ENCODE results near the gene PRKCB.

PRKCB gene

GRCh38 chr16:23959072-23959751 lies 123.4 kb downstream of the PRKCB start:
- H3K4me1 ChIP-seq (ENCODE audit: control insufficient read depth in 5 of 5, insufficient read depth in 5 of 5, low read length in 5 of 5), result peaks cover 0 to 3% (median 0%) of the 10 kb centered on the region in 5 donors
- no peak overlapping the region for H3K27ac ChIP-seq (ENCODE audit: low read depth, low read length)

GRCh38 chr16:23959752-23960072 lies 123.9 kb downstream of the PRKCB start:
- Histone ChIP-seq H3K9ac (ENCODE audit: low read length in 5 of 5) (no peak overlapping the region), H3K36me3 (ENCODE audit: control insufficient read depth in 5 of 5, insufficient read depth in 5 of 5, low read length in 5 of 5) (no peaks in the 10 kb centered on the region), H3K4me1 (ENCODE audit: control insufficient read depth in 5 of 5, insufficient read depth in 5 of 5, low read length in 5 of 5) (peaks cover 0 to 3% (median 0%) of the 10 kb centered on the region in 5 donors), H3K27me3 (ENCODE audit: control insufficient read depth in 5 of 5, insufficient read depth in 4 of 5, low read length in 5 of 5) (peaks cover 0 to 3% (median 0%) of the 10 kb centered on the region in 5 donors), H3K9me3 (ENCODE audit: control insufficient read depth in 5 of 5, low read length in 5 of 5) (no peaks in the 10 kb centered on the region), H3K4me3 (ENCODE audit: low read depth in 1 of 5, low read length in 5 of 5) (no peak overlapping the region), H3K27ac (ENCODE audit: low read depth, low read length) (no peak overlapping the region)

More at GRCh38 chr16:23959072-23959751, 123.4 kb downstream of the PRKCB start:
- Histone ChIP-seq H3K4me3 (ENCODE audit: low read depth in 1 of 5, low read length in 5 of 5) (no peak overlapping the region), H3K9me3 (ENCODE audit: control insufficient read depth in 5 of 5, low read length in 5 of 5) (no peaks in the 10 kb centered on the region), H3K36me3 (ENCODE audit: control insufficient read depth in 5 of 5, insufficient read depth in 5 of 5, low read length in 5 of 5) (no peaks in the 10 kb centered on the region), H3K27me3 (ENCODE audit: control insufficient read depth in 5 of 5, insufficient read depth in 4 of 5, low read length in 5 of 5) (peaks cover 0 to 5% (median 2%) of the 10 kb centered on the region in 5 donors), H3K9ac (ENCODE audit: low read length in 5 of 5) (no peak overlapping the region)

- Histone ChIP-seq H3K27ac (ENCODE audit: low read depth, low read length) (no peak overlapping the region), H3K36me3 (ENCODE audit: control insufficient read depth in 5 of 5, insufficient read depth in 5 of 5, low read length in 5 of 5) (no peaks in the 10 kb centered on the region), H3K4me1 (ENCODE audit: control insufficient read depth in 5 of 5, insufficient read depth in 5 of 5, low read length in 5 of 5) (peaks cover 0 to 3% (median 0%) of the 10 kb centered on the region in 5 donors), H3K4me3 (ENCODE audit: low read depth in 1 of 5, low read length in 5 of 5) (no peak overlapping the region), H3K9me3 (ENCODE audit: control insufficient read depth in 5 of 5, low read length in 5 of 5) (peaks cover 0 to 3% (median 0%) of the 10 kb centered on the region in 5 donors), H3K27me3 (ENCODE audit: control insufficient read depth in 5 of 5, insufficient read depth in 4 of 5, low read length in 5 of 5) (peaks cover 0 to 3% (median 0%) of the 10 kb centered on the region in 5 donors), H3K9ac (ENCODE audit: low read length in 5 of 5) (no peak overlapping the region)
Measured at GRCh38 chr16:23960081-23960885, 124.5 kb downstream of the PRKCB start.

- Histone ChIP-seq H3K27ac (ENCODE audit: low read depth, low read length) (no peak overlapping the region), H3K9me3 (ENCODE audit: control insufficient read depth in 5 of 5, low read length in 5 of 5) (peaks cover 0 to 3% (median 0%) of the 10 kb centered on the region in 5 donors), H3K4me1 (ENCODE audit: control insufficient read depth in 5 of 5, insufficient read depth in 5 of 5, low read length in 5 of 5) (peaks cover 0 to 3% (median 0%) of the 10 kb centered on the region in 5 donors), H3K4me3 (ENCODE audit: low read depth in 1 of 5, low read length in 5 of 5) (no peak overlapping the region), H3K27me3 (ENCODE audit: control insufficient read depth in 5 of 5, insufficient read depth in 4 of 5, low read length in 5 of 5) (peaks cover 0 to 3% (median 0%) of the 10 kb centered on the region in 5 donors), H3K9ac (ENCODE audit: low read length in 5 of 5) (no peak overlapping the region), H3K36me3 (ENCODE audit: control insufficient read depth in 5 of 5, insufficient read depth in 5 of 5, low read length in 5 of 5) (no peaks in the 10 kb centered on the region)
Measured at GRCh38 chr16:23962001-23962400, 126.2 kb downstream of the PRKCB start.

GRCh38 chr16:23964136-23964535 lies 128.4 kb downstream of the PRKCB start:
- Histone ChIP-seq H3K36me3 (ENCODE audit: control insufficient read depth in 5 of 5, insufficient read depth in 5 of 5, low read length in 5 of 5) (no peaks in the 10 kb centered on the region), H3K9me3 (ENCODE audit: control insufficient read depth in 5 of 5, low read length in 5 of 5) (peaks cover 0 to 3% (median 0%) of the 10 kb centered on the region in 5 donors), H3K27me3 (ENCODE audit: control insufficient read depth in 5 of 5, insufficient read depth in 4 of 5, low read length in 5 of 5) (peaks cover 0 to 5% (median 0%) of the 10 kb centered on the region in 5 donors), H3K9ac (ENCODE audit: low read length in 5 of 5) (no peak overlapping the region), H3K4me1 (ENCODE audit: control insufficient read depth in 5 of 5, insufficient read depth in 5 of 5, low read length in 5 of 5) (peaks cover 0 to 3% (median 0%) of the 10 kb centered on the region in 5 donors), H3K4me3 (ENCODE audit: low read depth in 1 of 5, low read length in 5 of 5) (no peak overlapping the region), H3K27ac (ENCODE audit: low read depth, low read length) (no peak overlapping the region)

- peaks cover 0 to 3% (median 0%) of the 10 kb centered on the region in 5 donors for H3K9me3 ChIP-seq (ENCODE audit: control insufficient read depth in 5 of 5, low read length in 5 of 5)
- H3K36me3 ChIP-seq (ENCODE audit: control insufficient read depth in 5 of 5, insufficient read depth in 5 of 5, low read length in 5 of 5), result no peaks in the 10 kb centered on the region
- no peak overlapping the region for H3K4me3 ChIP-seq (ENCODE audit: low read depth in 1 of 5, low read length in 5 of 5)
- H3K9ac ChIP-seq (ENCODE audit: low read length in 5 of 5), result no peak overlapping the region
- H3K4me1 ChIP-seq (ENCODE audit: control insufficient read depth in 5 of 5, insufficient read depth in 5 of 5, low read length in 5 of 5), result no peaks in the 10 kb centered on the region
- no peak overlapping the region for H3K27ac ChIP-seq (ENCODE audit: low read depth, low read length)
- H3K27me3 ChIP-seq (ENCODE audit: control insufficient read depth in 5 of 5, insufficient read depth in 4 of 5, low read length in 5 of 5), result peaks cover 0 to 5% (median 0%) of the 10 kb centered on the region in 5 donors
Measured at GRCh38 chr16:23965137-23965733, 129.5 kb downstream of the PRKCB start.

GRCh38 chr16:23966597-23967394 lies 131.0 kb downstream of the PRKCB start:
- H3K9me3 ChIP-seq (ENCODE audit: control insufficient read depth in 5 of 5, low read length in 5 of 5), result peaks cover 0 to 3% (median 0%) of the 10 kb centered on the region in 5 donors
- no peak overlapping the region for H3K9ac ChIP-seq (ENCODE audit: low read length in 5 of 5)
- H3K4me1 ChIP-seq (ENCODE audit: control insufficient read depth in 5 of 5, insufficient read depth in 5 of 5, low read length in 5 of 5), result no peaks in the 10 kb centered on the region
- no peaks in the 10 kb centered on the region for H3K36me3 ChIP-seq (ENCODE audit: control insufficient read depth in 5 of 5, insufficient read depth in 5 of 5, low read length in 5 of 5)
- peaks cover 0 to 5% (median 0%) of the 10 kb centered on the region in 5 donors for H3K27me3 ChIP-seq (ENCODE audit: control insufficient read depth in 5 of 5, insufficient read depth in 4 of 5, low read length in 5 of 5)
- H3K27ac ChIP-seq (ENCODE audit: low read depth, low read length), result no peak overlapping the region
- H3K4me3 ChIP-seq (ENCODE audit: low read depth in 1 of 5, low read length in 5 of 5), result no peak overlapping the region

GRCh38 chr16:23967775-23968174 lies 132.0 kb downstream of the PRKCB start:
- Histone ChIP-seq H3K4me3 (ENCODE audit: low read depth in 1 of 5, low read length in 5 of 5) (no peak overlapping the region), H3K27me3 (ENCODE audit: control insufficient read depth in 5 of 5, insufficient read depth in 4 of 5, low read length in 5 of 5) (peaks cover 0 to 5% (median 0%) of the 10 kb centered on the region in 5 donors), H3K36me3 (ENCODE audit: control insufficient read depth in 5 of 5, insufficient read depth in 5 of 5, low read length in 5 of 5) (no peaks in the 10 kb centered on the region), H3K9ac (ENCODE audit: low read length in 5 of 5) (no peak overlapping the region), H3K27ac (ENCODE audit: low read depth, low read length) (no peak overlapping the region), H3K9me3 (ENCODE audit: control insufficient read depth in 5 of 5, low read length in 5 of 5) (peaks cover 0 to 3% (median 0%) of the 10 kb centered on the region in 5 donors), H3K4me1 (ENCODE audit: control insufficient read depth in 5 of 5, insufficient read depth in 5 of 5, low read length in 5 of 5) (no peaks in the 10 kb centered on the region)

GRCh38 chr16:23968176-23968575 lies 132.4 kb downstream of the PRKCB start:
- Histone ChIP-seq H3K4me3 (ENCODE audit: low read depth in 1 of 5, low read length in 5 of 5) (no peak overlapping the region), H3K9me3 (ENCODE audit: control insufficient read depth in 5 of 5, low read length in 5 of 5) (peaks cover 0 to 3% (median 0%) of the 10 kb centered on the region in 5 donors), H3K36me3 (ENCODE audit: control insufficient read depth in 5 of 5, insufficient read depth in 5 of 5, low read length in 5 of 5) (no peaks in the 10 kb centered on the region), H3K9ac (ENCODE audit: low read length in 5 of 5) (no peak overlapping the region), H3K27ac (ENCODE audit: low read depth, low read length) (no peak overlapping the region), H3K4me1 (ENCODE audit: control insufficient read depth in 5 of 5, insufficient read depth in 5 of 5, low read length in 5 of 5) (no peaks in the 10 kb centered on the region), H3K27me3 (ENCODE audit: control insufficient read depth in 5 of 5, insufficient read depth in 4 of 5, low read length in 5 of 5) (peaks cover 0 to 5% (median 0%) of the 10 kb centered on the region in 5 donors)

Measured in subcutaneous abdominal adipose tissue (tissue), 5 donors.